OCI-LY7 (cell line): ENCODE data around the gene PCDHA7. TPM values are rescaled to one million over a fixed set of nuclear protein-coding genes. Genes with fewer than 3 reads are reported as not detected.
"Not testable (repeated sequence)": the region's sequence is repeated elsewhere in the genome, so short reads cannot be mapped to it uniquely, and the experiment has no call there.

ENCODE experiments used
- BruUV-seq: library from RNA; stranded (reverse); fragments of 400-500 nt; replicated peaks from 2 replicates; lab custom pipeline; 2021; lab: Mats Ljungman, UMichigan
- CTCF ChIA-PET: fragments of 300-600 bp; sonication (Branson Sonifier 250); formaldehyde crosslinking; loops from one replicate; lab custom pipeline; 2022; ENCODE audit warnings: antibody characterized with exemption; ENCODE audit not compliant: unreplicated experiment; lab: Charles Lee
- POLR2A ChIA-PET: fragments of 300-600 bp; sonication (Branson Sonifier 250); formaldehyde crosslinking; loops from one replicate; lab custom pipeline; 2022; ENCODE audit warnings: antibody characterized with exemption; lab: Charles Lee
- DNase-seq: peaks from one replicate; pipeline ENCODE4 v3.0.0-alpha.2; 2015; ENCODE audit warnings: low spot score
- H2AFZ ChIP-seq: fragments of 200-600 bp; sonication (generic), shearing (Covaris generic); 2 replicates; pipeline ENCODE4 v1.6.1; 2014; ENCODE audit warnings: mild to moderate bottlenecking, antibody characterized with exemption, low read length, moderate library complexity
- H3K27ac ChIP-seq: fragments of 200-600 bp; sonication (generic); 2 replicates; pipeline ENCODE4 v1.5.1; 2014; ENCODE audit warnings: mixed run types, low read depth, mild to moderate bottlenecking, moderate library complexity, low read length, inconsistent platforms; ENCODE audit not compliant: poor library complexity, severe bottlenecking
- H3K36me3 ChIP-seq: fragments of 200-600 bp; sonication (generic); 2 replicates; pipeline ENCODE4 v1.6.1; 2014; ENCODE audit warnings: mild to moderate bottlenecking, antibody characterized with exemption, low read length, moderate library complexity, mixed read lengths; ENCODE audit not compliant: insufficient read depth
- H3K4me1 ChIP-seq: fragments of 200-600 bp; sonication (generic); 2 replicates; pipeline ENCODE4 v1.5.1; 2014; ENCODE audit warnings: mild to moderate bottlenecking, low read length; ENCODE audit not compliant: insufficient read depth, poor library complexity, severe bottlenecking
- H3K4me2 ChIP-seq: fragments of 200-600 bp; sonication (generic); 2 replicates; pipeline ENCODE4 v1.6.1; 2014; ENCODE audit warnings: mild to moderate bottlenecking, low read length
- H3K4me3 ChIP-seq: fragments of 200-600 bp; sonication (generic); 2 replicates; pipeline ENCODE4 v1.5.1; 2014; ENCODE audit warnings: mild to moderate bottlenecking, low read depth, low read length; ENCODE audit not compliant: poor library complexity, severe bottlenecking
- H3K79me2 ChIP-seq: fragments of 200-600 bp; sonication (generic); 2 replicates; pipeline ENCODE4 v1.6.1; 2016; ENCODE audit warnings: low read depth, mild to moderate bottlenecking, low read length, moderate library complexity, mixed read lengths; ENCODE audit not compliant: insufficient read depth
- H3K9me2 ChIP-seq: fragments of 200-600 bp; sonication (generic); 2 replicates; pipeline ENCODE4 v1.6.1; 2016; ENCODE audit warnings: mild to moderate bottlenecking, low read length, mixed read lengths; ENCODE audit not compliant: insufficient read depth
- H3K9me3 ChIP-seq: fragments of 200-600 bp; sonication (generic); 2 replicates; pipeline ENCODE4 v1.6.1; 2014; ENCODE audit warnings: mild to moderate bottlenecking, mixed run types, low read length, mixed read lengths
- H4K20me1 ChIP-seq: fragments of 200-600 bp; sonication (generic); 2 replicates; pipeline ENCODE4 v1.6.1; 2014; ENCODE audit warnings: mild to moderate bottlenecking, antibody characterized with exemption, low read length, moderate library complexity, mixed read lengths; ENCODE audit not compliant: insufficient read depth
- CTCF ChIP-seq: fragments of 200-600 bp; sonication (generic); conservative IDR thresholded peaks from 2 replicates; pipeline ENCODE4 v1.5.1; 2014; ENCODE audit warnings: mild to moderate bottlenecking, antibody characterized with exemption, low read length, moderate library complexity, mixed read lengths
- EZH2phosphoT487 ChIP-seq: fragments of 200-600 bp; sonication (generic); IDR thresholded peaks from 2 replicates; pipeline ENCODE4 v1.6.1; 2018; ENCODE audit warnings: low read depth, borderline replicate concordance, mild to moderate bottlenecking, mixed run types, antibody characterized with exemption, low read length, moderate library complexity, mixed read lengths
- intact Hi-C: fragments of 100-400 bp; cut with micrococcal nuclease; formaldehyde crosslinking; loops from one replicate; pipeline ENCODE4 v1.10.0; 2022; ENCODE audit not compliant: unreplicated experiment
- total RNA-seq, 2 experiments: library from RNA; depleted of rRNA in 1 of 2; stranded (reverse); fragments of >200 nt in 1 of 2; shearing (Covaris generic) in 1 of 2; gene quantifications; 2 replicates each; pipeline ENCODE4 v1.2.3, GENCODE V29; 2014 to 2022

PCDHA7 gene
- total RNA-seq, 2 experiments from 2014 or later = not detected

GRCh38 chr5:140828362-140828737 is 5.7 kb upstream of the PCDHA7 start:
- ChIA-PET CTCF (no interaction called here), POLR2A (interaction anchor here (1.1 kb wide), 1 partner anchor 12 kb away, joined by 3 read pairs; no protein-coding TSS in a partner anchor)
- Histone ChIP-seq H3K27ac (no peak overlapping the region), H3K36me3 (no peaks in the 10 kb centered on the region), H3K4me1 (no peaks in the 10 kb centered on the region), H3K9me2 (no peaks in the 10 kb centered on the region), H4K20me1 (no peaks in the 10 kb centered on the region), H2AFZ (no peak overlapping the region), H3K9me3 (no peaks in the 10 kb centered on the region), H3K79me2 (no peaks in the 10 kb centered on the region), H3K4me3 (no peak overlapping the region), H3K4me2 (no peak overlapping the region)
- DNase-seq = no peak
- no peak for TF ChIP-seq EZH2phosphoT487
- TF ChIP-seq CTCF = 0 out of 2 replicates have a peak, but pooled peaks have one; percentile 16
- no TSS peak for BruUV-seq
- intact Hi-C loops = no loop called here

DNA sequence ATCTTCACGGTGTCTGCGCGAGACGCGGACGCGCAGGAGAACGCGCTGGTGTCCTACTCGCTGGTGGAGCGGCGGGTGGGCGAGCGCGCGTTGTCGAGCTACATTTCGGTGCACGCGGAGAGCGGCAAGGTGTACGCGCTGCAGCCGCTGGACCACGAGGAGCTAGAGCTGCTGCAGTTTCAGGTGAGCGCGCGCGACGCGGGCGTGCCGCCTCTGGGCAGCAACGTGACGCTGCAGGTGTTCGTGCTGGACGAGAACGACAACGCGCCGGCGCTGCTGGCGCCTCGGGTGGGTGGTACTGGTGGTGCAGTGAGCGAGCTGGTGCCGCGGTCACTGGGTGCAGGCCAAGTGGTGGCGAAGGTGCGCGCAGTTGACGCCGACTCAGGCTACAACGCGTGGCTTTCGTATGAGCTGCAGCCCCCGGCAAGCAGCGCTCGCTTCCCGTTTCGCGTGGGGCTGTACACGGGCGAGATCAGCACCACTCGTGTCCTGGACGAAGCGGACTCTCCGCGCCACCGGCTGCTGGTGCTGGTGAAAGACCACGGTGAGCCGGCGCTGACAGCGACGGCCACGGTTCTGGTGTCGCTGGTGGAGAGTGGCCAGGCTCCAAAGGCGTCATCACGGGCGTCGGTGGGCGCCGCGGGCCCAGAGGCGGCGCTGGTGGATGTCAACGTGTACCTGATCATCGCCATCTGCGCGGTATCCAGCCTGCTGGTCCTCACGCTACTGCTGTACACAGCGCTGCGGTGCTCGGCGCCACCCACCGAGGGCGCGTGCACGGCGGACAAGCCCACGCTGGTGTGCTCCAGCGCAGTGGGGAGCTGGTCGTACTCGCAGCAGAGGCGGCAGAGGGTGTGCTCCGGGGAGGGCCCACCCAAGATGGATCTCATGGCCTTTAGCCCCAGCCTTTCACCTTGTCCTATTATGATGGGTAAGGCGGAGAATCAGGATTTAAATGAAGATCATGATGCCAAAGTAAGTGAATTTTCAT is 4.3 kb upstream of the PCDHA7 start:
- H3K79me2 ChIP-seq, H3K27ac ChIP-seq, H3K4me1 ChIP-seq, BruUV-seq, H3K4me2 ChIP-seq, H3K36me3 ChIP-seq, H3K9me2 ChIP-seq, H3K4me3 ChIP-seq, DNase-seq, H2AFZ ChIP-seq, H3K9me3 ChIP-seq, CTCF ChIA-PET, H4K20me1 ChIP-seq, intact Hi-C loops: not testable (repeated sequence)
- POLR2A ChIA-PET = interaction anchor here (1.1 kb wide), 1 partner anchor 14 kb away, joined by 3 read pairs; no protein-coding TSS in a partner anchor

DNA sequence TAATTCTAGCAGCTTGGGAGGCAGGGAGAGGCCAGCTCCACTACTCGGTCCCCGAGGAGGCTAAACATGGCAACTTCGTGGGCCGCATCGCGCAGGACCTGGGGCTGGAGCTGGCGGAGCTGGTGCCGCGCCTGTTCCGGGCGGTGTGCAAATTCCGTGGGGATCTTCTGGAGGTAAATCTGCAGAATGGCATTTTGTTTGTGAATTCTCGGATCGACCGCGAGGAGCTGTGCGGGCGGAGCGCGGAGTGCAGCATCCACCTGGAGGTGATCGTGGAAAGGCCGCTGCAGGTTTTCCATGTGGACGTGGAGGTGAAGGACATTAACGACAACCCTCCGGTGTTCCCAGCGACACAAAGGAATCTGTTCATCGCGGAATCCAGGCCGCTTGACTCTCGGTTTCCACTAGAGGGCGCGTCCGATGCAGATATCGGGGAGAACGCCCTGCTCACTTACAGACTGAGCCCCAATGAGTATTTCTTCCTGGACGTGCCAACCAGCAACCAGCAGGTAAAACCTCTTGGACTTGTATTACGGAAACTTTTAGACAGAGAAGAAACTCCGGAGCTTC is 455 bp downstream of the PCDHA7 start:
- POLR2A ChIA-PET, CTCF ChIA-PET, DNase-seq, H3K36me3 ChIP-seq, intact Hi-C loops, H3K4me3 ChIP-seq, H3K4me1 ChIP-seq, H2AFZ ChIP-seq, H3K4me2 ChIP-seq, H4K20me1 ChIP-seq, H3K9me3 ChIP-seq, BruUV-seq, H3K27ac ChIP-seq, H3K79me2 ChIP-seq, H3K9me2 ChIP-seq: not testable (repeated sequence)
